ENCODE data around the gene DCST2.

DNA sequence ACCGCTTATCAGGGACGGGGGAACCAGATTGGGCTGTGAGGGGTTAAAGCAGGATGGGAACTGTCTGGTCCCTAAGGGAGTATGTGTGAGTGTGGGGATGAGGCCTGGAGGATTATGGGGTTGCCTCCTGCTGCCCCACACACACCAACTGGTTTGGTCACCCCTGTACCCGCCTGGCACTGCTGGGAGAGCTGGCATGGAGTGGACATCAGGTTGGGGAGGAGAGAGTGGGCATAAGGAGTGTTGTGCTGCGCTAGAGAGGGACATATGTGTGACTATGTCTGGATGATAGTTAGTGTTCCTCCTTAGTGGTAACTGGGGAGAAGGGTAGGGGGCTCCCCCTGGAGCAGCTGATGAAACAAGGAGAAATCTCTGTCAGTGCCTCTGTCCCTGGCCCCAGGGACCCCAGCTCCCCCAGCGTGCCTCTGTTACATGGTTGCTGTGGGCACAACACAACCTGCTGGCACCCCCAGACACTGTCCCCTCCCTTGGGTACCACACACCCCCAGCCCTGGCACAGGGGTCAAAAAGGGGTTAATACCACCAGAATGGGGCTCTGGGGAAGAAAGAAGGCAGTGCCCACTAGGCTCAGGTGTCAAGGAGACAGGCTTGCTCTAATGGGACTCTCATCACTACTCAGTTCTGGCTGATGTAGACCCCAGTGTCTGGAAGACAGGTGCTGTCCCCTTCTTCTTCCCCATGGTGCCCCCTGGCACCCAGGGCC lies 29.1 kb downstream of the DCST2 start:
- TF ChIP-seq POLR2A (IDR thresholded peaks at IDR 0.05) (no peak), CTCF (IDR thresholded peaks at IDR 0.05) (no peak)
